ENCODE measurements around the gene NR2F2. TPM values are rescaled to one million over a fixed set of nuclear protein-coding genes. Genes with fewer than 3 reads are reported as not detected.
"Not testable (repeated sequence)": the region's sequence is repeated elsewhere in the genome, so short reads cannot be mapped to it uniquely, and the experiment has no call there.

NR2F2 gene
- total RNA-seq, 1 donor from 2014 or later, result 135 TPM

GRCh38 chr15:96372554-96372953 is 42.1 kb downstream of the NR2F2 start:
- Mint-ChIP-seq H3K27me3 (peaks cover 69% of the 10 kb centered on the region), H3K9me3 (peaks cover 9% of the 10 kb centered on the region), H3K36me3 (peaks cover 9% of the 10 kb centered on the region), H3K4me3 (no peak overlapping the region), H3K4me1 (ENCODE audit: unreplicated experiment) (peaks cover 5% of the 10 kb centered on the region), H3K27ac (no peak overlapping the region)
- DNase-seq (ENCODE audit: extremely low spot score, unreplicated experiment), result no peak
- no peak for TF ChIP-seq CTCF (conservative IDR thresholded peaks at IDR 0.05)

DNA sequence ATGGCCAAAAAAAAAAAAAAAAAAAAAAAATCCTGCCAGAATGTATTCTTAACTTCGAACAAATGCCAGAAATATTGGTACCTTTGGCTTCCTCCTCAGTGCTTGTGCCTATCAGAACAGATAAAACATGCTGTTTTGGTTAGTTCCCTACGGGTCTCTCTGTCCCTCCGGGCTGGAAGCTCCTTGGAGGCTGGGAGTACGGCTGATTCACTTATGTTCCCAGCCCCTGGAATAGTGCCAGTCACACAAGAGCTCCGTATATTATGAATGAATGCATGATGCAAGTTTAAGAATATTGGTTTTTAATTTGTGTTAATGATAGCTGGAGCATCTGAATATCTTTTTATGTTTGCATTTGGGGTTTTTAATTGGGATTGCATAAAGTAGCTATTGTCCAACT is 44.0 kb downstream of the NR2F2 start:
- H3K4me3 Mint-ChIP-seq, result no peak overlapping the region
- H3K27me3 Mint-ChIP-seq, result peaks cover 54% of the 10 kb centered on the region
- H3K9me3 Mint-ChIP-seq, result peaks cover 7% of the 10 kb centered on the region
- peaks cover 8% of the 10 kb centered on the region for H3K36me3 Mint-ChIP-seq
- H3K4me1 Mint-ChIP-seq (ENCODE audit: unreplicated experiment), result no peaks in the 10 kb centered on the region
- H3K27ac Mint-ChIP-seq, result no peak overlapping the region
- no peak for TF ChIP-seq CTCF (conservative IDR thresholded peaks at IDR 0.05)
- DNase-seq (ENCODE audit: extremely low spot score, unreplicated experiment), result no peak

- not testable (repeated sequence) for DNase-seq (ENCODE audit: extremely low spot score, unreplicated experiment); H3K36me3 Mint-ChIP-seq; H3K4me1 Mint-ChIP-seq (ENCODE audit: unreplicated experiment); H3K27ac Mint-ChIP-seq; H3K9me3 Mint-ChIP-seq; H3K4me3 Mint-ChIP-seq
- peaks cover 16% of the 10 kb centered on the region for H3K27me3 Mint-ChIP-seq
These were observed 49.1 kb downstream of the NR2F2 start for GRCh38 chr15:96379592-96379991.

DNA sequence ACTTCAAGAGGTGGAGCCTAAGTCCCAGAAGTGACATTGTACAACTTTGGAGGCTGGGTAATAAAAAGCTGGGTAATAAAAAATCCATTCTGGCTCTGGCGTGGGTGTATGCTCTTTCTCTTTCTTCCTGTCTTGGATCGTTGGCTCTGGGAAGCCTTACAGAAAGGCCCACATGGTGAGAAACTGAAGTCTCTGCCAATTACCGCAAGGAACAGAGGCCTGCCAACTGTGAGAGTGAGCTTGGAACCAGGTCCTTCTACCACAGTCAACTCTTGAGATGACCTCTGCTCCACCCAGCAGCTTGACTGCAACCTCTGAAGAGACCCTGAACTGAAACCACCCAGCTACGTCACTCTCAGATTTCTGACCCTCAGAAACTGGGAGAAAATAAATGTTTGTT is 51.0 kb downstream of the NR2F2 start:
- Mint-ChIP-seq H3K36me3 (no peaks in the 10 kb centered on the region), H3K4me1 (ENCODE audit: unreplicated experiment) (no peaks in the 10 kb centered on the region), H3K27ac (no peak overlapping the region), H3K27me3 (peaks cover 8% of the 10 kb centered on the region), H3K9me3 (peaks cover 5% of the 10 kb centered on the region), H3K4me3 (no peak overlapping the region)
- no peak for DNase-seq (ENCODE audit: extremely low spot score, unreplicated experiment)
- TF ChIP-seq CTCF (conservative IDR thresholded peaks at IDR 0.05), result no peak

GRCh38 chr15:96385195-96385594 is 54.7 kb downstream of the NR2F2 start:
- DNase-seq (ENCODE audit: extremely low spot score, unreplicated experiment), result no peak
- Mint-ChIP-seq H3K27me3 (peaks cover 3% of the 10 kb centered on the region), H3K27ac (no peak overlapping the region), H3K36me3 (no peaks in the 10 kb centered on the region), H3K4me3 (no peak overlapping the region), H3K4me1 (ENCODE audit: unreplicated experiment) (no peaks in the 10 kb centered on the region), H3K9me3 (peaks cover 5% of the 10 kb centered on the region)
- TF ChIP-seq CTCF (conservative IDR thresholded peaks at IDR 0.05), result no peak

DNA sequence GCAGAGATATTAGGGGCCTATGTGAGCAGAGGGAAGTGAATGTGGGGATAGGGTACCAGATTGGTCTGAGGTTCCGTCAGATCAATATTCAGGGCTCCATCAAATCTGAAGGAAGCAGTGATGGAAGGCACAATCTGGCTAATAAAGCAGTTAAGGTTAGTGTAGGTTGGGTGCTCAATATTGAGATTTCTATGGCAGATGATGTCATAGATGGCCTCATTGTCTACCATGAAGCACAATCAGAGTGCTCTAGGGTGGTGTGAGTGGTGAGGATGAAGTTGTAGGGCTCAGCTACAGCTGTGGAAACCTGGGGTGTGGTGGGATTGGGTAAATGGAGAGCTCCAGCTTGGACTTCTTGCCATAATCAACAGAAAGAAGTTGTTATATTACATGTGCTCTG is 58.2 kb downstream of the NR2F2 start:
- Mint-ChIP-seq H3K27me3 (peaks cover 8% of the 10 kb centered on the region), H3K4me1 (ENCODE audit: unreplicated experiment) (peaks cover under 1% of the 10 kb centered on the region), H3K36me3 (no peaks in the 10 kb centered on the region), H3K4me3 (no peak overlapping the region), H3K27ac (no peak overlapping the region), H3K9me3 (peaks cover 12% of the 10 kb centered on the region)
- DNase-seq (ENCODE audit: extremely low spot score, unreplicated experiment), result no peak
- TF ChIP-seq CTCF (conservative IDR thresholded peaks at IDR 0.05), result no peak
